AG09309 (cell line): Measurements from ENCODE around the gene GAPDHS.

ENCODE experiments used
- DNase-seq: peaks from one replicate; pipeline ENCODE4 v3.0.0-alpha.2; 2010; ENCODE audit warnings: low read depth
- H3K4me3 ChIP-seq: 2 replicates; pipeline ENCODE4 v1.5.1; 2011; ENCODE audit warnings: mild to moderate bottlenecking, low read depth, low read length, moderate library complexity; ENCODE audit not compliant: control insufficient read depth
- CTCF ChIP-seq: IDR thresholded peaks from 2 replicates; pipeline ENCODE4 v1.5.1; 2011; ENCODE audit warnings: mild to moderate bottlenecking, low read depth, low read length, inconsistent platforms; ENCODE audit not compliant: insufficient read depth, control insufficient read depth; ENCODE audit errors: missing control alignments

Gene GAPDHS

GRCh38 chr19:35533201-35533821 is at the start of gene GAPDHS:
TSS of gene GAPDHS (plus strand) at chr19:35533456. CDS start at chr19:35533528, 72 bp downstream.
- no peak for TF ChIP-seq CTCF
- H3K4me3 ChIP-seq = no peak within 1 kb of the TSS; the same call in 1 of the 2 replicates
- no peak for DNase-seq

- no peak for DNase-seq
- no peak for TF ChIP-seq CTCF
- no peak overlapping the region for H3K4me3 ChIP-seq
Measured at GRCh38 chr19:35484252-35485036, 48.8 kb upstream of the GAPDHS start.

GRCh38 chr19:35486268-35486708 is 47.0 kb upstream of the GAPDHS start:
- no peak for TF ChIP-seq CTCF
- no peak for DNase-seq

GRCh38 chr19:35487656-35488182 is 45.5 kb upstream of the GAPDHS start:
- no peak overlapping the region for H3K4me3 ChIP-seq
- no peak for DNase-seq
- no peak for TF ChIP-seq CTCF

More at GRCh38 chr19:35486268-35486708, 47.0 kb upstream of the GAPDHS start:
- H3K4me3 ChIP-seq = no peak overlapping the region

- no peak overlapping the region for H3K4me3 ChIP-seq
- no peak for DNase-seq
- TF ChIP-seq CTCF = no peak
Measured at GRCh38 chr19:35488677-35489076, 44.6 kb upstream of the GAPDHS start.

GRCh38 chr19:35490364-35490763 is 42.9 kb upstream of the GAPDHS start, which contains the start of gene KRTDAP:
TSS of gene KRTDAP (minus strand) at chr19:35490464. CDS start at chr19:35490442, 22 bp downstream.
- TF ChIP-seq CTCF = no peak
- no peak within 1 kb of the TSS for H3K4me3 ChIP-seq
- DNase-seq = no peak
